A549 (cell line): ENCODE measurements around the gene BACE1. TPM values are rescaled to one million over a fixed set of nuclear protein-coding genes. Genes with fewer than 3 reads are reported as not detected.

Experiments used
- ATAC-seq, 2 experiments: fragments of 200-7000 bp in 1 of 2; fragments of >200 bp in 1 of 2; cut with Nextera tagmentation in 1 of 2; cut with Tn5 transposase in 1 of 2; 3 replicates each; pipeline versions ENCODE4 v1.8.0 to v1.9.1; 2018 to 2020; ENCODE audit warnings: mild to moderate bottlenecking in 1 of 2, moderate library complexity in 1 of 2
- CTCF ChIA-PET: fragments of 300-600 bp; sonication (Branson Sonifier 250); formaldehyde crosslinking; extraction: SDS; loops from one replicate; lab custom pipeline; 2021; ENCODE audit warnings: antibody characterized with exemption, inconsistent platforms; lab: Yijun Ruan, JAX
- POLR2A ChIA-PET: fragments of 350-600 bp; formaldehyde crosslinking; extraction: SDS; loops from one replicate; lab custom pipeline; 2021; ENCODE audit warnings: antibody characterized with exemption, inconsistent platforms; lab: Yijun Ruan, JAX
- DNase-seq, 2 experiments: peaks; one replicate each; pipeline versions ENCODE4 v3.0.0 to v3.0.0-alpha.2; 2011 to 2016; ENCODE audit warnings: low read depth in 1 of 2, low spot score in 1 of 2
- FAIRE-seq: peaks from 2 replicates; lab custom pipeline; 2011; peaks lifted over from hg19 to GRCh38; lab: Jason Lieb, UNC
- H3K27ac ChIP-seq, 2 experiments: fragments of >200 bp; sonication (Bioruptor Twin); formaldehyde crosslinking; 3 replicates each; pipeline ENCODE4 v1.5.1; 2016 to 2017
- H3K4me1 ChIP-seq: fragments of >200 bp; sonication (Bioruptor Twin); formaldehyde crosslinking; 3 replicates; pipeline ENCODE4 v1.6.1; 2016
- H3K4me2 ChIP-seq: fragments of >200 bp; sonication (Bioruptor Twin); formaldehyde crosslinking; 3 replicates; pipeline ENCODE4 v1.6.1; 2016
- H3K4me3 ChIP-seq: fragments of >200 bp; sonication (Bioruptor Twin); formaldehyde crosslinking; 3 replicates; pipeline ENCODE4 v1.5.1; 2016
- H3K9me3 ChIP-seq: fragments of >200 bp; sonication (Bioruptor Twin); formaldehyde crosslinking; 3 replicates; pipeline ENCODE4 v1.6.1; 2016
- BHLHE40 ChIP-seq: IDR thresholded peaks from 2 replicates; pipeline ENCODE4 v1.6.1; 2012; ENCODE audit warnings: low read depth, low read length, inconsistent platforms
- CBX2 ChIP-seq: fragments of 200-600 bp; sonication (generic); IDR thresholded peaks from 2 replicates; pipeline ENCODE4 v1.6.1; 2016; ENCODE audit warnings: low read depth, mild to moderate bottlenecking, borderline replicate concordance
- EHMT2 ChIP-seq: fragments of 200-600 bp; sonication (generic); IDR thresholded peaks from 2 replicates; pipeline ENCODE4 v1.6.1; 2016; ENCODE audit warnings: antibody characterized with exemption, low read depth, mild to moderate bottlenecking, moderate library complexity
- GATA3 ChIP-seq: IDR thresholded peaks from 2 replicates; pipeline ENCODE4 v1.6.1; 2012; ENCODE audit warnings: borderline replicate concordance
- HOXB13 ChIP-seq: fragments of 250-450 bp; sonication (Bioruptor Pico); IDR thresholded peaks from 2 replicates; pipeline ENCODE4 v1.5.0; 2020; ENCODE audit warnings: low read depth, mild to moderate bottlenecking, moderate library complexity
- HOXB5 ChIP-seq: fragments of 250-450 bp; sonication (Bioruptor Pico); IDR thresholded peaks from 2 replicates; pipeline ENCODE4 v1.5.0; 2020; ENCODE audit warnings: mild to moderate bottlenecking, moderate library complexity
- JUN ChIP-seq, 2 experiments: fragments of >200 bp; sonication (Bioruptor Twin); formaldehyde crosslinking; IDR thresholded peaks; 2 replicates in 1 of 2; 3 replicates in 1 of 2; pipeline ENCODE4 v1.6.1; 2016 to 2017
- JUNB ChIP-seq: fragments of >200 bp; sonication (Bioruptor Twin); formaldehyde crosslinking; IDR thresholded peaks from 2 replicates; pipeline ENCODE4 v1.6.1; 2016
- KDM1A ChIP-seq: fragments of 200-600 bp; sonication (generic); IDR thresholded peaks from 2 replicates; pipeline ENCODE4 v1.6.1; 2016; ENCODE audit warnings: low read depth, mild to moderate bottlenecking
- PHF8 ChIP-seq: fragments of 200-600 bp; sonication (generic); IDR thresholded peaks from 2 replicates; pipeline ENCODE4 v1.6.1; 2016; ENCODE audit warnings: low read depth, mild to moderate bottlenecking, antibody characterized with exemption, moderate library complexity, borderline replicate concordance
- RAD21 ChIP-seq, 2 experiments: fragments of >200 bp in 1 of 2; sonication (Bioruptor Twin) in 1 of 2; formaldehyde crosslinking in 1 of 2; IDR thresholded peaks in 1 of 2; conservative IDR thresholded peaks in 1 of 2; 2 replicates in 1 of 2; 3 replicates in 1 of 2; pipeline ENCODE4 v1.6.1; 2012 to 2018; ENCODE audit warnings: inconsistent platforms in 1 of 2
- RARB ChIP-seq: fragments of 250-450 bp; sonication (Bioruptor Pico); IDR thresholded peaks from 2 replicates; pipeline ENCODE4 v1.8.0; 2021; ENCODE audit warnings: mild to moderate bottlenecking, moderate library complexity
- RNF2 ChIP-seq: fragments of 200-600 bp; sonication (generic); IDR thresholded peaks from 2 replicates; pipeline ENCODE4 v1.6.1; 2016; ENCODE audit warnings: low read depth, mild to moderate bottlenecking, antibody characterized with exemption, moderate library complexity, borderline replicate concordance
- SMC3 ChIP-seq: fragments of >200 bp; sonication (Bioruptor Twin); formaldehyde crosslinking; IDR thresholded peaks from 3 replicates; pipeline ENCODE4 v1.6.1; 2018; ENCODE audit warnings: inconsistent platforms
- SREBF2 ChIP-seq: fragments of 450-650 bp; IDR thresholded peaks from 2 replicates; pipeline ENCODE4 v1.6.1; 2014; ENCODE audit warnings: mild to moderate bottlenecking, moderate library complexity
- ZFP36 ChIP-seq: fragments of 450-650 bp; IDR thresholded peaks from 2 replicates; pipeline ENCODE4 v1.6.1; 2014; ENCODE audit warnings: borderline replicate concordance; ENCODE audit not compliant: partially characterized antibody
- ZNF302 ChIP-seq: fragments of 250-450 bp; sonication (Bioruptor Pico); IDR thresholded peaks from 2 replicates; pipeline ENCODE4 v1.9.0; 2021; ENCODE audit warnings: inconsistent platforms, mild to moderate bottlenecking, moderate library complexity
- ZSCAN20 ChIP-seq: fragments of 250-450 bp; sonication (Bioruptor Pico); IDR thresholded peaks from 2 replicates; pipeline ENCODE4 v1.8.0; 2022; ENCODE audit warnings: mild to moderate bottlenecking, moderate library complexity
- WGBS: methylation state at CpG from one replicate; pipeline ENCODE4 v1.1.6; 2017; ENCODE audit errors: missing lambda C conversion rate; 5-methylcytosine and 5-hydroxymethylcytosine counted together
- polyA plus RNA-seq, 4 experiments: library from polyadenylated mRNA; depleted of rRNA in 3 of 4; stranded (reverse); fragments of >200 nt; fragmentation: RNase III in 1 of 4; extraction: RNeasy Plus Mini Kit Qiagen cat#74134 plus additional on column Dnase treatment in 1 of 4; gene quantifications; 2 replicates in 3 of 4; 3 replicates in 1 of 4; pipeline ENCODE4 v1.2.3, GENCODE V29; 2011 to 2017
- TF ChIP-seq, protein P1 (sequence below): fragments of 200-600 bp; sonication (generic); IDR thresholded peaks from 2 replicates; pipeline ENCODE4 v1.6.1; 2016; ENCODE audit warnings: antibody characterized with exemption, mild to moderate bottlenecking, moderate library complexity
- TF ChIP-seq, protein P2 (sequence below): IDR thresholded peaks from 2 replicates; pipeline ENCODE4 v1.6.1; 2012
- TF ChIP-seq, protein P3 (sequence below): fragments of 250-450 bp; sonication (Bioruptor Pico); IDR thresholded peaks from 2 replicates; pipeline ENCODE4 v1.5.0; 2021; ENCODE audit warnings: mild to moderate bottlenecking, moderate library complexity, borderline replicate concordance
- TF ChIP-seq, protein P4 (sequence below): fragments of >200 bp; sonication (Bioruptor Twin); formaldehyde crosslinking; IDR thresholded peaks from 3 replicates; pipeline ENCODE4 v1.6.1; 2016
- TF ChIP-seq, protein P5 (sequence below): fragments of >200 bp; sonication (Bioruptor Twin); formaldehyde crosslinking; IDR thresholded peaks from 2 replicates; pipeline ENCODE4 v1.6.1; 2016

Gene BACE1
- polyA plus RNA-seq, 2 of the 4 experiments (the other 2 are of a cell fraction), result 6.1 to 7.8 TPM

DNA sequence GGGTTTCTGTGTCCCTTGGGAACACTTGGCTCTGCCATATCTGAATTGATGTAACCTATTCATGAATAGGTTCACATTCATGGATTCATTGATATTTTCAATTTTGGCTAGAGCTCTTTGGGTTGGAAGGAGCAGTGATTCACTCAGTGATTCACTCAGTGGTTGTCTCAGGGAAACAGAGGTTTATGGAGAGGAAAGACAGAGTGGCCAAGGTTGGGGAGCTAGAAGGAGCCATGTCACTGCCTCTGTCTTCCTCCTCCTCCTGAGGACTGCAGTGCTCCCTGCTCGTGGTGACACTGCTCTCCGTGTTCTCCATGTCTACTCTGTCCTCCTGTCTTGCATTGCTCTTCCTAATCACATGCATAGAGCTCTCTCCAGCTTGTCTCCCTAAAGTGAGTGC lies 29.0 kb upstream of the BACE1 start:
- Histone ChIP-seq H3K9me3 (no peaks in the 10 kb centered on the region), H3K27ac (no peak overlapping the region), H3K4me1 (no peaks in the 10 kb centered on the region), H3K4me2 (no peak overlapping the region), H3K4me3 (no peak overlapping the region)
- FAIRE-seq, result no peak
- no peak for ATAC-seq
- CTCF ChIA-PET, result interaction anchor here (0.8 to 1.5 kb wide), 2 partner anchors 9 kb away, joined by 3 to 6 read pairs; no protein-coding TSS in a partner anchor
- 88% methylated on average over 2 of the region's 2 CpGs for WGBS
- no peak for TF ChIP-seq JUNB
- TF ChIP-seq, protein P1, sequence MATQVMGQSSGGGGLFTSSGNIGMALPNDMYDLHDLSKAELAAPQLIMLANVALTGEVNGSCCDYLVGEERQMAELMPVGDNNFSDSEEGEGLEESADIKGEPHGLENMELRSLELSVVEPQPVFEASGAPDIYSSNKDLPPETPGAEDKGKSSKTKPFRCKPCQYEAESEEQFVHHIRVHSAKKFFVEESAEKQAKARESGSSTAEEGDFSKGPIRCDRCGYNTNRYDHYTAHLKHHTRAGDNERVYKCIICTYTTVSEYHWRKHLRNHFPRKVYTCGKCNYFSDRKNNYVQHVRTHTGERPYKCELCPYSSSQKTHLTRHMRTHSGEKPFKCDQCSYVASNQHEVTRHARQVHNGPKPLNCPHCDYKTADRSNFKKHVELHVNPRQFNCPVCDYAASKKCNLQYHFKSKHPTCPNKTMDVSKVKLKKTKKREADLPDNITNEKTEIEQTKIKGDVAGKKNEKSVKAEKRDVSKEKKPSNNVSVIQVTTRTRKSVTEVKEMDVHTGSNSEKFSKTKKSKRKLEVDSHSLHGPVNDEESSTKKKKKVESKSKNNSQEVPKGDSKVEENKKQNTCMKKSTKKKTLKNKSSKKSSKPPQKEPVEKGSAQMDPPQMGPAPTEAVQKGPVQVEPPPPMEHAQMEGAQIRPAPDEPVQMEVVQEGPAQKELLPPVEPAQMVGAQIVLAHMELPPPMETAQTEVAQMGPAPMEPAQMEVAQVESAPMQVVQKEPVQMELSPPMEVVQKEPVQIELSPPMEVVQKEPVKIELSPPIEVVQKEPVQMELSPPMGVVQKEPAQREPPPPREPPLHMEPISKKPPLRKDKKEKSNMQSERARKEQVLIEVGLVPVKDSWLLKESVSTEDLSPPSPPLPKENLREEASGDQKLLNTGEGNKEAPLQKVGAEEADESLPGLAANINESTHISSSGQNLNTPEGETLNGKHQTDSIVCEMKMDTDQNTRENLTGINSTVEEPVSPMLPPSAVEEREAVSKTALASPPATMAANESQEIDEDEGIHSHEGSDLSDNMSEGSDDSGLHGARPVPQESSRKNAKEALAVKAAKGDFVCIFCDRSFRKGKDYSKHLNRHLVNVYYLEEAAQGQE, result no peak
- TF ChIP-seq SREBF2, result no peak
- TF ChIP-seq, protein P2, sequence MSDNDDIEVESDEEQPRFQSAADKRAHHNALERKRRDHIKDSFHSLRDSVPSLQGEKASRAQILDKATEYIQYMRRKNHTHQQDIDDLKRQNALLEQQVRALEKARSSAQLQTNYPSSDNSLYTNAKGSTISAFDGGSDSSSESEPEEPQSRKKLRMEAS, result no peak
- TF ChIP-seq GATA3, result no peak
- TF ChIP-seq EHMT2, result no peak
- TF ChIP-seq PHF8, result no peak
- TF ChIP-seq, protein P3, sequence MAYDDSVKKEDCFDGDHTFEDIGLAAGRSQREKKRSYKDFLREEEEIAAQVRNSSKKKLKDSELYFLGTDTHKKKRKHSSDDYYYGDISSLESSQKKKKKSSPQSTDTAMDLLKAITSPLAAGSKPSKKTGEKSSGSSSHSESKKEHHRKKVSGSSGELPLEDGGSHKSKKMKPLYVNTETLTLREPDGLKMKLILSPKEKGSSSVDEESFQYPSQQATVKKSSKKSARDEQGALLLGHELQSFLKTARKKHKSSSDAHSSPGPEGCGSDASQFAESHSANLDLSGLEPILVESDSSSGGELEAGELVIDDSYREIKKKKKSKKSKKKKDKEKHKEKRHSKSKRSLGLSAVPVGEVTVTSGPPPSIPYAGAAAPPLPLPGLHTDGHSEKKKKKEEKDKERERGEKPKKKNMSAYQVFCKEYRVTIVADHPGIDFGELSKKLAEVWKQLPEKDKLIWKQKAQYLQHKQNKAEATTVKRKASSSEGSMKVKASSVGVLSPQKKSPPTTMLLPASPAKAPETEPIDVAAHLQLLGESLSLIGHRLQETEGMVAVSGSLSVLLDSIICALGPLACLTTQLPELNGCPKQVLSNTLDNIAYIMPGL, result no peak
- no peak for TF ChIP-seq ZFP36
- no peak for TF ChIP-seq HOXB13
- TF ChIP-seq, protein P4, sequence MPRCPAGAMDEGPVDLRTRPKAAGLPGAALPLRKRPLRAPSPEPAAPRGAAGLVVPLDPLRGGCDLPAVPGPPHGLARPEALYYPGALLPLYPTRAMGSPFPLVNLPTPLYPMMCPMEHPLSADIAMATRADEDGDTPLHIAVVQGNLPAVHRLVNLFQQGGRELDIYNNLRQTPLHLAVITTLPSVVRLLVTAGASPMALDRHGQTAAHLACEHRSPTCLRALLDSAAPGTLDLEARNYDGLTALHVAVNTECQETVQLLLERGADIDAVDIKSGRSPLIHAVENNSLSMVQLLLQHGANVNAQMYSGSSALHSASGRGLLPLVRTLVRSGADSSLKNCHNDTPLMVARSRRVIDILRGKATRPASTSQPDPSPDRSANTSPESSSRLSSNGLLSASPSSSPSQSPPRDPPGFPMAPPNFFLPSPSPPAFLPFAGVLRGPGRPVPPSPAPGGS, result no peak
- no peak for TF ChIP-seq CBX2
- no peak for TF ChIP-seq KDM1A
- no peak for TF ChIP-seq HOXB5 (CRISPR knock-in tag)
- TF ChIP-seq SMC3, result no peak
- TF ChIP-seq JUN (IDR thresholded peaks at IDR 0.05), result no peak
- TF ChIP-seq ZSCAN20 (CRISPR knock-in tag), result no peak
- POLR2A ChIA-PET, result no interaction called here
- no peak for DNase-seq

DNA sequence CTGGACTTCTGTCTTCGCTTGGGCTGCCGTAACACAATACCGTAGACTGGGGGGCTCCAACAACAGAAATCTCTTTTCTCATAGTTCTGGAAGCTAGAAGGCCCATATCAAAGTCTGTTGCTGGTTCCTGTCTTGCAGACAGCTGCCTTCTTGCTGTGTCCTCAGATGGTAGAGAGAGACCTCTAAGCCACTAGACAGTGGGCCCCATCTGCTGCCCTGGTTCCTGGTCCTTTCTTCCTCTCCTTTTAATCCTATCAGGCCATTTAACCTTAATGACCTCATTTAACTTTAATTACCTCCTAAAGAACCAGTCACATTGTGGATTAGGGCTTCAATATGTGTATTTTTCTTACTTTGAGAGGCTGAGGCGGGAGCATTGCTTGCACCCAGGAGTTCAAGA lies 21.0 kb upstream of the BACE1 start:
- FAIRE-seq (no peak), ATAC-seq (no peak), DNase-seq (no peak)
- POLR2A ChIA-PET, result no interaction called here
- no peaks in the 10 kb centered on the region for H3K4me1 ChIP-seq
- H3K27ac ChIP-seq, result no peak overlapping the region
- 95% methylated on average over 4 of the region's 4 CpGs for WGBS
- CTCF ChIA-PET, result interaction anchor here (1.7 kb wide), 1 partner anchor 480 kb away, joined by 6 read pairs; no protein-coding TSS in a partner anchor
- H3K9me3 ChIP-seq, result no peaks in the 10 kb centered on the region
- H3K4me3 ChIP-seq, result no peak overlapping the region
- H3K4me2 ChIP-seq, result no peak overlapping the region
- TF ChIP-seq, protein P1, result no peak
- TF ChIP-seq ZNF302 (CRISPR knock-in tag), result no peak
- no peak for TF ChIP-seq BHLHE40
- TF ChIP-seq HOXB5 (CRISPR knock-in tag), result no peak
- no peak for TF ChIP-seq RARB (CRISPR knock-in tag)
- TF ChIP-seq, protein P4, result no peak
- no peak for TF ChIP-seq SREBF2
- TF ChIP-seq GATA3, result no peak
- no peak for TF ChIP-seq RNF2
- TF ChIP-seq, protein P2, result no peak
- no peak for TF ChIP-seq JUNB
- TF ChIP-seq RAD21 (conservative IDR thresholded peaks at IDR 0.05 in 1 of 2, IDR thresholded peaks at IDR 0.05 in 1 of 2), result no peak
- TF ChIP-seq, protein P5, sequence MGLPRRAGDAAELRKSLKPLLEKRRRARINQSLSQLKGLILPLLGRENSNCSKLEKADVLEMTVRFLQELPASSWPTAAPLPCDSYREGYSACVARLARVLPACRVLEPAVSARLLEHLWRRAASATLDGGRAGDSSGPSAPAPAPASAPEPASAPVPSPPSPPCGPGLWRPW, result no peak
